Thoracic aorta (tissue), 2 donors: ENCODE data around the gene GSTT2B. TPM values are rescaled to one million over a fixed set of nuclear protein-coding genes. Genes with fewer than 3 reads are reported as not detected.
"Not testable (repeated sequence)": the region's sequence is repeated elsewhere in the genome, so short reads cannot be mapped to it uniquely, and the experiment has no call there.

Source experiments
- ATAC-seq: fragments of 150-250 bp; one replicate; pipeline ENCODE4 v1.8.0; 2017; ENCODE audit warnings: low read depth; ENCODE audit not compliant: insufficient number of reproducible peaks, low FRiP score
- DNase-seq: peaks from one replicate; pipeline ENCODE4 v3.0.0-alpha.2; 2020; ENCODE audit warnings: low spot score
- H3K27ac ChIP-seq, 2 donors: fragments of 200-600 bp; sonication (generic); 1 replicate in 1 of 2; 2 replicates in 1 of 2; pipeline ENCODE4 v1.5.1; 2016; ENCODE audit warnings: mild to moderate bottlenecking in 2 of 2, moderate library complexity in 2 of 2
- H3K27me3 ChIP-seq: fragments of 200-600 bp; sonication (generic); replicated peaks from 2 replicates; pipeline ENCODE4 v1.6.0; 2016; ENCODE audit warnings: mild to moderate bottlenecking; ENCODE audit not compliant: insufficient read depth
- H3K36me3 ChIP-seq: fragments of 200-600 bp; sonication (generic); one replicate; pipeline ENCODE4 v1.5.1; 2016
- H3K4me1 ChIP-seq, 2 donors: fragments of 200-600 bp; sonication (generic); 1 replicate in 1 of 2; 2 replicates in 1 of 2; pipeline versions ENCODE4 v1.5.1 to v1.6.0; 2016; ENCODE audit warnings: low read depth in 2 of 2, mild to moderate bottlenecking in 1 of 2; ENCODE audit not compliant: control insufficient read depth in 1 of 2
- H3K4me3 ChIP-seq: fragments of 200-600 bp; sonication (generic); 2 replicates; pipeline ENCODE4 v1.5.1; 2016; ENCODE audit warnings: mild to moderate bottlenecking
- H3K9me3 ChIP-seq: fragments of 200-600 bp; sonication (generic); 2 replicates; pipeline ENCODE4 v1.5.1; 2016
- total RNA-seq, 2 donors: library from RNA; depleted of rRNA; stranded (reverse); fragments of >200 nt; gene quantifications; one replicate each; pipeline versions ENCODE4 v1.1.0 to v1.2.3, GENCODE V29; 2016
- TF ChIP-seq, protein P1 (sequence below): fragments of 200-600 bp; sonication (generic); IDR thresholded peaks from one replicate; pipeline ENCODE4 v1.5.1; 2019; ENCODE audit warnings: antibody characterized with exemption

Gene GSTT2B
- total RNA-seq, 2 donors from 2014 or later, result 3.6 TPM; not detected in 1

DNA sequence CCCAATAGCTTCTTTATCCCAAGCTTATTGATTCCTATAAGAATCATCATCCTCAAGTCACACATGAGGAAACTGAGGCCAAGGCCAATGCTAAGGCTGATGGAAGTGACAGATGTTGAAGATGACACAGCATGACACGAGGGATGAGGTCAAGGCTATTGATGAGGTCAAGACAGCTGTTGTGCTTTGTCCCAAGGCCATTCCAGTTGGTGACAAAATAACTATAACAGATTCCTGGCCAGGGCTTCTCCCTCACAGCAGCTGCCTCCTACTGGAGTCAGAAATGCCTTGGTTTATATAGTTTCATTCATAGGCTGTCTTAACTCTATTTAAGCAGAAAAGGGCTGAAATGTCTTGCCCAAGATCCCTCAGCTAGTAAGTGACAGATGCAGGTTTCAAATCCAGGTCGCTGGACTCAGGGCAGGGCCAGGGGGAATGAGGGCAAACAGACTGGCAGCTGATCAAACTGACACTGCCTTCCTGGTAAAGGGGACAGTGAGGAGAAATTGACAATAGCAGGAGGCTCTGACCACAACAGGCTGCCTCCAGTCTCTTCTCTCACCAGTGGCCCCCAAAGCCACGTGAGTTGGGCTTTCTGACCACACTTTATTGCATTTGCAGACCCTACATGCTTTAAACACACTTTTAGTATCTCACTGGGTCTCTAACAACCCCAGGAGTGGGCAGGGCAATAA lies 50.4 kb downstream of the GSTT2B start:
- ATAC-seq, result no peak

DNA sequence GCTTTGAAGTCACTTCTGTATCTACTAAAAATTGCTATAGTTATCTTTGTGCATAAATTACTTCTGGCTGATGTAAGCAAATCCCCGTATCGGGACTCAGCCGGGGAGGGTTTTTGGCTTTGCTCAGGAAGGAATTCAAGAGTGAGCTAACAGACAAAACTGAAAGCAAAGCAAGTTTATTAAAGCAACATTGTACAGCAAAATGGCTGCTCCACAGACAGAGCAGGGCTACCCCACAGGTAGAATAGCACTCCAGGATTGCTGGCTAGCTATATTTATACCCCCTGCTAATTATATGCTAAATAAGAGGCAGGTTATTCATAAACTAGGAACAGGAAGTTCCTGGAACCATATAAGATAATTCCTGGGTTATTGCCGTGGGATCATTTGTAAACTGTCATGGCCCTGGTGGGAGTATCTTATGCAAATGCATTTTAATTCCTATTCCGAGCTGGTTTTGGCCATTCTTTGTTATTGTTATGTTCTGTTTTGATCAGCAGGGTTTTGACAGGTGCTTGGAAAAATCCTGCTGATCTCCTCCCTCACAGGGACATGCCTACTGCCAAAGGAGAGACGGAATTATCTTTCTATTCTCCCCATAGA lies 51.6 kb downstream of the GSTT2B start:
- TF ChIP-seq, protein P1, sequence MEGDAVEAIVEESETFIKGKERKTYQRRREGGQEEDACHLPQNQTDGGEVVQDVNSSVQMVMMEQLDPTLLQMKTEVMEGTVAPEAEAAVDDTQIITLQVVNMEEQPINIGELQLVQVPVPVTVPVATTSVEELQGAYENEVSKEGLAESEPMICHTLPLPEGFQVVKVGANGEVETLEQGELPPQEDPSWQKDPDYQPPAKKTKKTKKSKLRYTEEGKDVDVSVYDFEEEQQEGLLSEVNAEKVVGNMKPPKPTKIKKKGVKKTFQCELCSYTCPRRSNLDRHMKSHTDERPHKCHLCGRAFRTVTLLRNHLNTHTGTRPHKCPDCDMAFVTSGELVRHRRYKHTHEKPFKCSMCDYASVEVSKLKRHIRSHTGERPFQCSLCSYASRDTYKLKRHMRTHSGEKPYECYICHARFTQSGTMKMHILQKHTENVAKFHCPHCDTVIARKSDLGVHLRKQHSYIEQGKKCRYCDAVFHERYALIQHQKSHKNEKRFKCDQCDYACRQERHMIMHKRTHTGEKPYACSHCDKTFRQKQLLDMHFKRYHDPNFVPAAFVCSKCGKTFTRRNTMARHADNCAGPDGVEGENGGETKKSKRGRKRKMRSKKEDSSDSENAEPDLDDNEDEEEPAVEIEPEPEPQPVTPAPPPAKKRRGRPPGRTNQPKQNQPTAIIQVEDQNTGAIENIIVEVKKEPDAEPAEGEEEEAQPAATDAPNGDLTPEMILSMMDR, result no peak
- peak overlapping the region in 1 of 2 donors; percentile 4 for H3K27ac ChIP-seq
- H3K36me3 ChIP-seq, result peaks cover 2% of the 10 kb centered on the region
- no peaks in the 10 kb centered on the region for H3K27me3 ChIP-seq
- H3K4me3 ChIP-seq, result peak overlapping the region; percentile 21
- no peaks in the 10 kb centered on the region for H3K9me3 ChIP-seq
- ATAC-seq (no peak), DNase-seq (no peak)
- peaks cover 3 to 6% of the 10 kb centered on the region in 2 donors for H3K4me1 ChIP-seq

More for the DNA sequence above, 50.4 kb downstream of the GSTT2B start:
- DNase-seq, result no peak
- H3K27ac ChIP-seq, result no peak overlapping the region
- no peak overlapping the region for H3K4me3 ChIP-seq
- TF ChIP-seq, protein P1, result no peak
- H3K36me3 ChIP-seq, result no peaks in the 10 kb centered on the region
- no peaks in the 10 kb centered on the region for H3K9me3 ChIP-seq
- no peaks in the 10 kb centered on the region for H3K27me3 ChIP-seq
- H3K4me1 ChIP-seq, result peaks cover 3 to 6% of the 10 kb centered on the region in 2 donors

DNA sequence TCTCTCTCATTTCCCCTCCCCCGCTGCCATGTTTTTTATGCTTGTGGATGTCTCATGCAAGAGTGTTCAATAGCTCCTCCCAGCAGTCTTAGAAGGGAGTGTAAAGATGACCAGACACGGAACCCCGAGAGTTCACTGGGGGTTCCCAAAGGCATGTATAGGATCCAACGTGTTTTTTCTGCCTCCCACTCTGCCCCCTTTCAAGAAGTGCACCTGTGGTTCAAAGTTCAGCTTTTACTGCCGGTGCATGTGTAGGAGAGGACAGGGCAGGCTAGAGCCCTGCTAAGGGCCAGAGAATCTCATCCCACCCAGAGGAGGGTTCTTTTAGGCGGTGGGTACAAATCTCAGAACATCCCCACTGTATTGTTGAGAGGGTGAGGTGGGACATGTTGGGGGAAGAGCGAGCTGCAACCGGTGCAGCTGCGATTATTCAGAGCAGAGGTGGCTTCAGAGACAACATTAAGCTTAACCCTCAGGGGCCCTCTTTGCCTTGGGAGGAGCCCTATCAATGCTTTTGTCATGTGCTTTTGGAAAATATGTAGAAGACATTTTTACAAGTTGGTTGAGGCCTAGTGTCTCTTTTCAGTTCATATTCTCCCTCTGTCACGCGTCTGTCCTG lies 52.3 kb downstream of the GSTT2B start:
- DNase-seq, result no peak
- Histone ChIP-seq H3K9me3 (no peaks in the 10 kb centered on the region), H3K27ac (no peak overlapping the region), H3K4me1 (peaks cover 3 to 6% of the 10 kb centered on the region in 2 donors), H3K27me3 (no peaks in the 10 kb centered on the region), H3K36me3 (peaks cover 2% of the 10 kb centered on the region), H3K4me3 (peak overlapping the region; percentile 21)
- ATAC-seq, result no peak
- TF ChIP-seq, protein P1, result no peak

DNA sequence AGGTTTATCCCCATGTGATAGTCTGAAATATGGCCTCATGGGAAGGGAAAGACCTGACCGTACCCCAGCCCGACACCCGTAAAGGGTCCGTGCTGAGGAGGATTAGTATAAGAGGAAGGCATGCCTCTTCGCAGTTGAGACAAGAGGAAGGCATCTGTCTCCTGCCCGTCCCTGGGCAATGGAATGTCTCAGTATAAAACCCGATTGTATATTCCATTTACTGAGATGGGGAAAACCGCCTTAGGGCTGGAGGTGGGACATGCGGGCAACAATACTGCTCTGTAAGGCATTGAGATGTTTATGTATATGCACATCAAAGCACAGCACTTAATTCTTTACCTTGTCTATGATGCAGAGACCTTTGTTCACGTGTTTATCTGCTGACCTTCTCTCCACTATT lies 53.6 kb downstream of the GSTT2B start:
- not testable (repeated sequence) for H3K27me3 ChIP-seq, ATAC-seq, H3K4me1 ChIP-seq, H3K9me3 ChIP-seq, H3K27ac ChIP-seq, DNase-seq, H3K4me3 ChIP-seq, H3K36me3 ChIP-seq

Other genes starting within 250 kb of the GSTT2B start
- gene ZNF70, start 210.1 kb downstream of the GSTT2B start, total RNA-seq, result 10 to 100 TPM in 1 of 2 donors, 1 to 10 TPM in 1; 8.4 to 13.8 TPM
- not detected for gene VPREB3, start 206.8 kb downstream of the GSTT2B start, total RNA-seq
- not detected for gene C22orf15, start 198.2 kb downstream of the GSTT2B start, total RNA-seq
- 10 to 100 TPM in 1 of 2 donors, not detected in 1; 19.4 TPM for gene CHCHD10, start 193.2 kb downstream of the GSTT2B start, total RNA-seq
- gene MMP11, start 188.3 kb downstream of the GSTT2B start, total RNA-seq, result 10 to 100 TPM in 1 of 2 donors, 1 to 10 TPM in 1; 2.0 to 10.2 TPM
- gene SMARCB1, start 174.2 kb downstream of the GSTT2B start, total RNA-seq, result 10 to 100 TPM; 43.5 to 50.0 TPM
- 1 to 10 TPM; 2.5 to 3.0 TPM for gene DERL3, start 122.2 kb downstream of the GSTT2B start, total RNA-seq
- gene SLC2A11, start 103.3 kb downstream of the GSTT2B start, total RNA-seq, result 10 to 100 TPM in 1 of 2 donors, 1 to 10 TPM in 1; 9.2 to 25.5 TPM
- 100 to 1,000 TPM; 152 to 157 TPM for gene MIF, start 66.8 kb downstream of the GSTT2B start, total RNA-seq
- 1 to 10 TPM in 1 of 2 donors, not detected in 1; 5.4 TPM for gene DDTL, start 5.7 kb upstream of the GSTT2B start, total RNA-seq
- gene DDT, start 13.2 kb upstream of the GSTT2B start, total RNA-seq, result 10 to 100 TPM; 38.8 to 45.5 TPM
- gene GSTT2, start 18.9 kb upstream of the GSTT2B start, total RNA-seq, result not detected
- gene GSTT4, start 44.3 kb upstream of the GSTT2B start, total RNA-seq, result not detected
- 10 to 100 TPM; 77.7 to 91.5 TPM for gene CABIN1, start 50.1 kb upstream of the GSTT2B start, total RNA-seq
- gene SUSD2, start 220.3 kb upstream of the GSTT2B start, total RNA-seq, result 10 to 100 TPM; 16.8 to 43.2 TPM